Activated CD8-positive, alpha-beta T cell treated with anti-CD3 and anti-CD28 coated beads, Interleukin-2, amount 10 ng/mL, durations not matched to agents 7 days and 5 days (primary cell): ENCODE data around the gene HSPBP1. TPM values are rescaled to one million over a fixed set of nuclear protein-coding genes. Genes with fewer than 3 reads are reported as not detected.

Experiments
- ATAC-seq: fragments of 150-1000 bp; cut with Tn5 transposase; one replicate; pipeline ENCODE4 v1.10.0; 2021; ENCODE audit warnings: moderate library complexity
- CTCF ChIA-PET: fragments of 350-600 bp; sonication (Branson Sonifier 250); formaldehyde crosslinking; loops from one replicate; lab custom pipeline; 2021; ENCODE audit warnings: antibody characterized with exemption; lab: Charles Lee
- POLR2A ChIA-PET: fragments of 350-600 bp; sonication (Branson Sonifier 250); formaldehyde crosslinking; loops from one replicate; lab custom pipeline; 2021; ENCODE audit warnings: antibody characterized with exemption; lab: Charles Lee
- DNase-seq: peaks from one replicate; pipeline ENCODE4 v3.0.0-alpha.2; 2020
- H3K27ac Mint-ChIP-seq: one replicate; pipeline ENCODE4 v1.8.0; 2021; ENCODE audit warnings: mild to moderate bottlenecking, mixed read lengths
- H3K27me3 Mint-ChIP-seq: one replicate; pipeline ENCODE4 v1.8.0; 2021; ENCODE audit warnings: low read depth, mixed read lengths
- H3K36me3 Mint-ChIP-seq: one replicate; pipeline ENCODE4 v1.8.0; 2021; ENCODE audit warnings: low read depth, mixed read lengths
- H3K4me1 Mint-ChIP-seq: one replicate; pipeline ENCODE4 v1.8.0; 2021; ENCODE audit warnings: low read depth, mixed read lengths
- H3K4me3 Mint-ChIP-seq: one replicate; pipeline ENCODE4 v1.8.0; 2021; ENCODE audit warnings: mild to moderate bottlenecking, mixed read lengths
- H3K9me3 Mint-ChIP-seq: one replicate; pipeline ENCODE4 v1.8.0; 2022; ENCODE audit warnings: mixed read lengths; ENCODE audit not compliant: insufficient read depth
- microRNA-seq: library from miRNA; unstranded; fragments of <30 nt; microRNA quantifications from one replicate; pipeline ENCODE4 v1.2.0, GENCODE V29; 2022
- total RNA-seq, 2 experiments: library from RNA; stranded (reverse); gene quantifications; one replicate each; pipeline ENCODE4 v1.2.3, GENCODE V29; 2021

HSPBP1 gene
- total RNA-seq, 2 experiments from 2014 or later = 31.1 to 32.7 TPM

DNA sequence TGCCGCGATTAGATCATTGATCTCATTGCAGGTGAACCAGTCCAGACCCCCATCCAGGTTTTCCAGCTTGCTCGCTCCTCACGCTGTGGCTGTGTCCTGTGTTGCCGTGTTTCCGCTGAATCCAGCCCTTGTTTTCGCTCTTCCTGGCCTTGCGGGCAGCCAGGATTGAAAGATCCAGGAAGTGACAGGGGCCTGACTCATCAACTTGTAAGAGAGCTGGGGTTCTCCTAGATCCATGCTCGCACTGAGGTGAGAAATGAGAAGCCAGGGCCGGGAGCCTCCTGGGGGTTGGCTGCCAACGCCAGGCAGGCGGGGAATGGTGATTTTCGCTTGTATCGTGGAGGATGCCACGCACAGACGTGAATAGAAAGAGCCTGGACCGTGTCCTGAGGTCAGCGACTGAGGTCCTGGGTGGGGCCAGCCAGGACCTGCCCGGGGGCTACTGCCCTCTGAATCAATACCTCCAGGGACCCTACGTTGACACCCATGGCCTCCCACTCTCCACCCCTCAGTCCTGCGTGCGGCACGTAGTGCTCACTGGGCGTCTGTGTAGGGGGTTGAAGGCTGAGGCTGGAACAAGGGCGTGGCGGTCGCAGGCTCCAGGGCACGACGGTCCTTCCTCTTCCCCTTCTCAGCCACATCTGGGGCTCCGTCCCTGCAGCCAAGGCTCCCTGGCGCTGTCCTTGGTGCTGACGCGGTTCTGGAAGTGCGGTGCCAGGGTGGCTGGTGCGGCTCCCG lies 63.3 kb downstream of the HSPBP1 start:
- ATAC-seq = peak; percentile 68
- Mint-ChIP-seq H3K27ac (no peak overlapping the region), H3K4me3 (peak overlapping the region; percentile 34), H3K4me1 (peaks cover 15% of the 10 kb centered on the region), H3K36me3 (peaks cover 17% of the 10 kb centered on the region), H3K9me3 (peaks cover 16% of the 10 kb centered on the region), H3K27me3 (peaks cover 16% of the 10 kb centered on the region)
- CTCF ChIA-PET = no interaction called here
- POLR2A ChIA-PET = interaction anchor here (1.0 kb wide), 1 partner anchor 42 kb away, joined by 3 read pairs; the partner anchor contains the start of gene PPP6R1
- peak; percentile 64 for DNase-seq

DNA sequence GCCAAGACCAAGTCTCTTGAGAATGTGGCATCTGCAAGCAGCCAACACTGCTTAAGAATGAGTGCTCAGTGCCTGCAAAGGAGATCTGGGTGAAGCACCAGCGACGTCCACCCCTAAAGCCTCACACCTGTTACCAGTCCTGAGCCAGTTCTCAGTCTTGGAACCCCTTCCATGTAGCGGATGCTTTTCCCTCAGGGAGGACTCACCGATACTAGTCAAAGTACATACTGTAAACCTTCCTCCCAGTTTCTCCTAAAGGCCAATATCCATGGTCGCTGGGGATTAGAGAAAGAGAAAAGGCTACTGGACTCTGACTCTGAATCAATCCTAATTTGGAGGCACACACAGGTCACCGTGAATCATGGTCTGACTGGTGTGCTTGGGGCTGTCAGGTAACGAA lies 66.4 kb downstream of the HSPBP1 start:
- CTCF ChIA-PET = no interaction called here
- Mint-ChIP-seq H3K27me3 (peaks cover 16% of the 10 kb centered on the region), H3K36me3 (peaks cover 4% of the 10 kb centered on the region), H3K4me3 (no peak overlapping the region), H3K27ac (no peak overlapping the region), H3K4me1 (peaks cover 15% of the 10 kb centered on the region), H3K9me3 (peaks cover 8% of the 10 kb centered on the region)
- POLR2A ChIA-PET = no interaction called here
- DNase-seq (no peak), ATAC-seq (no peak)

GRCh38 chr19:55212447-55212846 lies 67.5 kb downstream of the HSPBP1 start:
- POLR2A ChIA-PET = no interaction called here
- CTCF ChIA-PET = no interaction called here
- peaks cover 11% of the 10 kb centered on the region for H3K4me1 Mint-ChIP-seq
- no peak overlapping the region for H3K4me3 Mint-ChIP-seq
- ATAC-seq (no peak), DNase-seq (peak; percentile 62)
- peaks cover 12% of the 10 kb centered on the region for H3K27me3 Mint-ChIP-seq
- peaks cover 4% of the 10 kb centered on the region for H3K36me3 Mint-ChIP-seq
- H3K27ac Mint-ChIP-seq = no peak overlapping the region
- peaks cover 8% of the 10 kb centered on the region for H3K9me3 Mint-ChIP-seq

Small RNA genes within 50 kb of the gene (microRNA-seq; reads per million reads assigned to microRNA genes)
- 2.9 reads per million for gene MIR6802
- 4.6 reads per million for gene MIR6803
- gene MIR6804 = not detected

Other genes starting within 250 kb of the HSPBP1 start
- under 1 TPM; 0.39 to 0.58 TPM for gene GP6, start 241.8 kb downstream of the HSPBP1 start, total RNA-seq
- gene RDH13, start 217.0 kb downstream of the HSPBP1 start, total RNA-seq = 10 to 100 TPM; 30.9 to 33.1 TPM
- 1 to 10 TPM; 4.9 to 8.6 TPM for gene EPS8L1, start 204.2 kb downstream of the HSPBP1 start, total RNA-seq
- 100 to 1,000 TPM; 137 to 142 TPM for gene PPP1R12C, start 162.5 kb downstream of the HSPBP1 start, total RNA-seq
- gene TNNT1, start 130.9 kb downstream of the HSPBP1 start, total RNA-seq = not detected
- not detected for gene TNNI3, start 122.4 kb downstream of the HSPBP1 start, total RNA-seq
- gene DNAAF3, start 113.5 kb downstream of the HSPBP1 start, total RNA-seq = under 1 TPM; 0.21 to 0.23 TPM
- 1 to 10 TPM in 1 of 2 experiments, under 1 TPM in 1; 0.47 to 1.3 TPM for gene SYT5, start 99.8 kb downstream of the HSPBP1 start, total RNA-seq
- gene PTPRH, start 70.6 kb downstream of the HSPBP1 start, total RNA-seq = not detected
- gene TMEM86B, start 51.3 kb downstream of the HSPBP1 start, total RNA-seq = 10 to 100 TPM; 11.0 to 13.8 TPM
- gene PPP6R1, start 21.1 kb downstream of the HSPBP1 start, total RNA-seq = 100 to 1,000 TPM; 256 to 265 TPM
- gene BRSK1, start 3.9 kb upstream of the HSPBP1 start, total RNA-seq = 1 to 10 TPM; 7.3 to 7.5 TPM
- gene TMEM150B, start 45.2 kb upstream of the HSPBP1 start, total RNA-seq = under 1 TPM in 1 of 2 experiments, not detected in 1; 0.26 TPM
- 10 to 100 TPM; 21.9 to 26.7 TPM for gene KMT5C, start 59.8 kb upstream of the HSPBP1 start, total RNA-seq
- under 1 TPM in 1 of 2 experiments, not detected in 1; 0.34 TPM for gene COX6B2, start 74.6 kb upstream of the HSPBP1 start, total RNA-seq
- not detected for gene GARIN5B, start 83.2 kb upstream of the HSPBP1 start, total RNA-seq
- under 1 TPM; 0.26 to 0.34 TPM for gene IL11, start 90.4 kb upstream of the HSPBP1 start, total RNA-seq
- gene TMEM190, start 96.7 kb upstream of the HSPBP1 start, total RNA-seq = not detected
- gene TMEM238, start 104.2 kb upstream of the HSPBP1 start, total RNA-seq = 10 to 100 TPM; 23.6 to 26.7 TPM
- gene RPL28, start 105.8 kb upstream of the HSPBP1 start, total RNA-seq = 1,000 to 10,000 TPM; 2,948 to 3,082 TPM
- 100 to 1,000 TPM; 333 to 353 TPM for gene UBE2S, start 127.7 kb upstream of the HSPBP1 start, total RNA-seq
- not detected for gene SHISA7, start 163.2 kb upstream of the HSPBP1 start, total RNA-seq
- 10 to 100 TPM; 31.9 to 32.1 TPM for gene ISOC2, start 181.5 kb upstream of the HSPBP1 start, total RNA-seq
- gene C19orf85, start 184.6 kb upstream of the HSPBP1 start, total RNA-seq = not detected
- 10 to 100 TPM; 10.2 to 11.6 TPM for gene ZNF628, start 196.5 kb upstream of the HSPBP1 start, total RNA-seq
- 10 to 100 TPM; 16.2 to 16.4 TPM for gene NAT14, start 205.1 kb upstream of the HSPBP1 start, total RNA-seq
- under 1 TPM; 0.50 to 0.55 TPM for gene SSC5D, start 208.3 kb upstream of the HSPBP1 start, total RNA-seq